GM18508 (cell line): ENCODE data around the gene ZNF670.
A peak's percentile ranks its signal among the peaks of the same experiment; 100 is the strongest.

Experiments
- ATAC-seq: cut with Tn5 transposase; IDR thresholded peaks from one replicate; pipeline ENCODE4 v1.9.1; 2021; ENCODE audit warnings: moderate number of reproducible peaks; ENCODE audit not compliant: insufficient read depth, unreplicated experiment

The ZNF670 gene

GRCh38 chr1:247104965-247105364 lies 26.4 kb upstream of the ZNF670 start:
- no peak for ATAC-seq

DNA sequence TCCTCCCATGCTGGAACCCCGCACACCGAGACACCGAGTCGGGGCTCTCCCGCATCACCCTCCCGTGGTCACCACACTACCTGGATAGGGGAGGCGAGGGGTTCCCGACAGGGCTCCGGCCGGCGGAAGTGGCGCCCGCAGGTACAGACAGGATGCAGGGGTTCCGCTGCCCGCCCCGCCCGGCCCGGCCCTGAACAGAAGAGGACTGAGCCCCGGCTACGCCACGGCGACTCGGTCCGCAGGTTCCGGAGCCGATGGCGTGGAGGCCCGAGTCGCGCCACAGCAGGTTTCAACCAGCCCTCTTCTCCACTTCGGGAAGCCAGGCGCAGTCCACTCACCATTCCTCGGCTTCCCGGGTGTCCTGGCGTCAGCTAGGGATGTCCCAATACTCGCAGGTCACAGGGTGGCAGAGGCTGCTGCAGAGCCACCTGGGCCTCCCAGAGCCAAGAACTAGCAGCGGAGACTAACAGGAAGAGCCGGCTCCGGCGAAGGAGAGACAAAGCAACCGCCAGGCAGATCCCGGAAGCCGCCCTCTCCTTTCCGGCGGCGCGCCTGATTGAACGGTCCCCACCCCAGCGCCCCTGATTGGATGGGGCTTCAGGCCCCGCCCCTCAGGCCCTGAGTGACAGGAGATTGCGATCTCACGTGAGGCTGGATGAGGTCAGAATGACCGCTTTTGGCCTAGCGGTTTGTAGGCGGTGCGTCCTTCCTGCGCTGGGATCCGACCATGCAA lies 25.4 kb upstream of the ZNF670 start, which contains the start of gene ZNF669:
TSS of gene ZNF669 (minus strand) at position 498 of the 733 bp plus-strand sequence. CDS start at position 341, 157 bp downstream.
- ATAC-seq, result peak; percentile 98

DNA sequence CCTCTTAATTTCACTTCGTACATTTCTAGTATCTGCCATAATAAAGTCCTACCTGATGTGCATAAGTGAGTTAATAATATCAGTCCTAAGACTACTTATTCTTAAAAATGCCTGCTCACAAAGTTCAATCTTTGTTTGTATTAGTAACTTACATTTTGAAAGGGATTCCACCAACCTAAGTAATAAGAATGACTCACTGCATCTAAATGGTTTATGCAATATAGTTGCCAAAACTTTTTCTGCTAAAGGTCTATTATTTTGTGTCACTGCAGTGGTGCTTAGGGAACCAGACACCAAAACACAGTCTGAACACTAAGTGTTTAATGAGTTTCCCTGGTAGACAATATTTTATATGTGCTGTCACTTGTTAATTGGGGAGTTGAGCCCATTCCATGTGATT lies 23.8 kb upstream of the ZNF670 start:
- ATAC-seq, result no peak

- ATAC-seq, result no peak
Measured at GRCh38 chr1:247100676-247101279, 22.2 kb upstream of the ZNF670 start.

DNA sequence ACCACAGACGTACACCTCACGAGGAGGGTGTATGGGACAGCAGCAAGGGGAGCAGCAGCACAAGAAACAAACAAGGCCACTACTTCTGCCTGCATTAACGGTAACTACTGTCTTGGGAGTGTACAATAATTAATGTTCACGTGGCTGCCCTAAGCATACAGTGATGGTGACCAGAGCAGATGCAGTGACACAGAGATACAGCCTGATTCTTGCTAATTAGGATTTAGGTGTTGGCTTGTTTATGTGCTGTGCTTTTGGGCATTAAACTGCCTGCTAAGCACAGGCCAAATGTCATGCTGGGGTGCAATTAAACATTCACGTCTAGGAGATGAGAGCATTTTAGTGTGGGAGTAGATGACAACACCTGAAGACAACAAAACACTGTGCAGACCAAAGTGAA lies 18.3 kb upstream of the ZNF670 start:
- no peak for ATAC-seq

DNA sequence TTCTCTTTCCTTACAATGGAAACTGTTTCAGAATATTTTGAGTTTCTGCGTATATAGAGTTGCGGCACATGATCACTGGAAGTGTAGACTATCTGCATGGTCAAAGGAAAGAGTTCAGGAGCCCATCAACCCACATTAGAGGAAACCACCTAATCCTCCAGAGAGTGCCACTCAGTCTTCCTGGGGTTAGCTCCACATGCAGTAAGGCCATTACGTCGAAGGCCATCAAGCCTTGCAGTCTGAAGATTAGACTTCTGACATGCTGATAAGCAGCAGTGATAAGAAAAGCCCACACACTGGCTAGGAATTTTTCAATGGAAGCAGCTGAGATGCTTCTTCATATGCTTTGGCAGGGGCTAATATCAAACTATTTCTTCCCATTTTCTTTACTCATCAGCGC lies 17.9 kb upstream of the ZNF670 start:
- ATAC-seq, result no peak

DNA sequence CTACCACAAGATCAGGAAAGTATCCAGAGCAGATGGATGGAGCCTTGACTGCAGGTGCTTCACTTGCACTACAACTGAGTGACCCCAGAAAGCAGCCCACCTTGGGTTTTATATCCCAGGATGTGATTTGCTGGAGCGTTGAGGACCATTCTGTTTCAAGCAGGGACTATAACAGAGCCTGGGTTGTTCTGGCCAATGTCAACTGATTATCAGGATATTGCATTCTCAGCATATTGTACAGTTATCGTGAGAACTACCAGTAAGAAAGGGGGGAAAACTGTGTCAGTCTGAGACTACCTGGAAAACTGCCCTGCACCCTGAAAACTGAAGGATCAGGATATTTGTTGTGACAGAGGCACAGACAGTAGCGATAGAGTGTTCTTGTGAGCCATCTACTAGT lies 17.5 kb upstream of the ZNF670 start:
- no peak for ATAC-seq

- ATAC-seq, result no peak
Measured at GRCh38 chr1:247090455-247090854, 11.8 kb upstream of the ZNF670 start.

DNA sequence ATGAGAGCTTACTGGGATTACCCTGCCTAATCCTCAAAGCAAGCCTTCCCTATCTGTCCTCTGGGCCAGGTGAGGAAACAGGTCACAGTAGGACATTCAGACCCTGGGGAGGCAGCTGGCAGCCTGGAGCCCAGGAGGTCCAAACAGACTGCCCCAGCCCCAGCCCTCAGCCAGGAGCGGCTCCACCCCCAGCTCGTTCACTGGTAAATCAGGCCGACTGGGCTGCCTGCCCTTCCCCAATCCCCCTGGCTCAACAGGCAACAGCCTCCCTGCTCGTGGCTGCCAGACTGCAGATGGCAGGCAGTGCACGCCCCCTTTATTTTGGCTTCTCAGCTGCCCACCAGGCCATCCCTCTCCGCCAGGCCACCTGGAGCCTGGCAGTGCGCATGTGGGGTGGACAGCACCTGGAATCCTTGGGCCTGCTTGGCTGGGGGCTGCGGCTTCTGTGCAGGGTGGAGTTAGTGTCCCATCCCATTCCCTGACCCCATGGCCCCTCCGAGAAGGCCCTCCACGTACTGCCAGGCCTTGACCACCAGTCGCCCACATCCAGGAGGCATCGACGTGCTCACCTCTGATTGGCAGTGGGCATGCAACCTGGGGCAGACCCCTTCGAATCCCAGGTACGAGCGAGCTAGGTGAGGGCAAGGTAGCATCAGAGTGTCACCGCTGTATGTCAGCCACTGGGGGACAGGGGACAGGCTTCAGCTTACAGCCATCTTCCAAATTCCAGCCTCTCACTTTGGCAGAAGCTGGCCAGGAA lies 11.2 kb upstream of the ZNF670 start:
- ATAC-seq, result no peak

- no peak for ATAC-seq
Measured at GRCh38 chr1:247088967-247089366, 10.4 kb upstream of the ZNF670 start.

- no peak for ATAC-seq
Measured at GRCh38 chr1:247087256-247087655, 8.6 kb upstream of the ZNF670 start.

DNA sequence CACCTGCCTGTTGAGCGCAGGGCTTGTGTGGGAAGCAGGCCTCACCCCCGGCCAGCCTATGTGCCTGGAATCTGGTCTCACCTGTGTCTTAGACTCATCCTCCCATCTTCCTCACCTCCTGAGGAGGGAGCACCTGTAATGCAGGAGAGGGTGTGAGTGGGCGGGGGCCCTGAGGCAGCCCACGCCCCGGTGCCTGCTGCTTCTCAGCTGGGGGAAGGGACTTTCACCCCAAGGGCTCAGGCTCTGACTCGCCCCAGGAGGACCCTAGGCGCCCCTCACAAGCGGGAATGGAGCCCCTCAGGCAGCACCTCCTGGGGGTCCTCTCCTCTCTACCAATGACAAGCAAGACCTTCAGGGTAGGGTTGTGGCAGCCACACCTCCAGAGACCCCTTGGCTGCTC lies 6.7 kb upstream of the ZNF670 start:
- no peak for ATAC-seq

DNA sequence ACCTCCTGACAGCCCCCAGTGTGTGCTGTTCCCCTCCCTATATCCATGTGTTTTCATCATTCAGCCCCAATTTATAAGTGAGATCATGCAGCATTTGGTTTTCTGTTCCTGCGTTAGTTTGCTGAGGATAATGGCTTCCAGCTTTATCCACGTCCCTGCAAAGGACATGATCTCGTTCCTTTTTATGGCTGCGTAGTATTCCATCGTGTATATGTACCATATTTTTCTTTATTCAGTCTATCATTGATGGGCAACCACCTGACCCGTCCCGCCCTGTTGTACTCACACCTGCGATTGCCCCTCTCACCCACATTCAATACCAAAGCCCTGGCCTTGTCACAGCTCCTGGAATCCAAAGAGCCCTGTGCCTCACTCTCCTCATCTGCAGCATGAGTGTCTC lies 6.2 kb upstream of the ZNF670 start:
- no peak for ATAC-seq

DNA sequence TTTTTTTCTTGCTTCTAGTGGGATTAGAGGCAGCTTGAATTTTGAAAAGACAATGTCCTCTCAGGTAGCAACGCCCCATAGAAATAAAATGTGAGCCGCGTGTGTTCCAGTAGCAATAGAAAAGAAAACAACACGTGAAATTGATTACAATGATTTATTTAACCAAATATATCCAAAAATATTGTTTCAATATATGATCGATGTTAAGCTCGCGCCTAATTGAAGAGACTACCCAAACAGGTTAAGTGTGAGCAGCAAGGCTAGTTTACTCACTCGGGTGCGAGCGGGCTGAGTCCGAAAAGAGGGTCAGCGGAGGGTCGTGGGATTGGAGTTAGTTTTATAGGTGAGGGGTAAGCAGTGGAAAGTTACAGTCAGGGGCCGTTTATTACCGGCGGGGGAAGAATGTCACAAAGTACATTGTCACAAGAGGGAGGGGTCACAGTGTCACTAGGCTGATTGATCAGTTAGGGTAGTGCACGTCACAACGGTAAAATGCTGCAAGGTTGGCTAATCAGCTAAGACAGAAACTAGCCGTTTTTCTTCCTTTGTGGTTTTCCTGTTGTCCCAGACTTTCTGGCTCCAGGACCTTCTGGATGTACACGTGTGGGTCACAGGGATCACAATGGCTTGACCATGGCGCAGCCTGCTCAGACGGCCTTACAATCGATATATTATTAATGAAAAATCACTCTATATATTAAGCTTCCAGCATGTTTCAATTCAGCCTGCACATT lies 697 bp upstream of the ZNF670 start:
- no peak for ATAC-seq

- ATAC-seq, result no peak
Measured at GRCh38 chr1:247077876-247078257, 744 bp downstream of the ZNF670 start.

DNA sequence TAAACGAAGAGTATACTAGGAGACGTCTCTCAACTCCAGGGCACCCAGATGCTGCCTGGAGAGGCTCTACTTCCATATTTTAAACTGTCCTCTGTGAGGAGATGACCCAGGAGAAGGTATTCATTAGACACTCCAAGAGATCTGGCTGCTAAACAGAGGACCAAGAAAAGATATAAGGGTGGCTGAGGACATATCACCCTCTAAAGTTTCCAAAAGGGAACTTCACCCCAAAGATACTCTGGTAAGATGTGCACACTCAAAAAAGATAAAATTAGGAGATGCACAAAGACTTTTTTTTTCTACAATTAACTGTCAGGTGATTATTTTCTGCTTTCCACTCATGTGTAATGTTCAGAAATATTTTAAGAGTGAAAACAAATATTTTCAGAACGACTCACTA lies 1.4 kb downstream of the ZNF670 start:
- no peak for ATAC-seq

- ATAC-seq, result no peak
Measured at GRCh38 chr1:247070645-247071044, 8.0 kb downstream of the ZNF670 start.

GRCh38 chr1:247064304-247064703 lies 14.3 kb downstream of the ZNF670 start:
- ATAC-seq, result no peak

- ATAC-seq, result no peak
Measured at GRCh38 chr1:247060771-247061170, 17.8 kb downstream of the ZNF670 start.

- no peak for ATAC-seq
Measured at GRCh38 chr1:247056071-247056470, 22.5 kb downstream of the ZNF670 start.

GRCh38 chr1:247054992-247055415 lies 23.6 kb downstream of the ZNF670 start:
- no peak for ATAC-seq
